ENCODE results near the gene PPME1. TPM values are rescaled to one million over a fixed set of nuclear protein-coding genes. Genes with fewer than 3 reads are reported as not detected.

PPME1 gene
- polyA plus RNA-seq, 3 donors from 2014 or later: 8.3 to 14.9 (median 14.1) TPM

DNA sequence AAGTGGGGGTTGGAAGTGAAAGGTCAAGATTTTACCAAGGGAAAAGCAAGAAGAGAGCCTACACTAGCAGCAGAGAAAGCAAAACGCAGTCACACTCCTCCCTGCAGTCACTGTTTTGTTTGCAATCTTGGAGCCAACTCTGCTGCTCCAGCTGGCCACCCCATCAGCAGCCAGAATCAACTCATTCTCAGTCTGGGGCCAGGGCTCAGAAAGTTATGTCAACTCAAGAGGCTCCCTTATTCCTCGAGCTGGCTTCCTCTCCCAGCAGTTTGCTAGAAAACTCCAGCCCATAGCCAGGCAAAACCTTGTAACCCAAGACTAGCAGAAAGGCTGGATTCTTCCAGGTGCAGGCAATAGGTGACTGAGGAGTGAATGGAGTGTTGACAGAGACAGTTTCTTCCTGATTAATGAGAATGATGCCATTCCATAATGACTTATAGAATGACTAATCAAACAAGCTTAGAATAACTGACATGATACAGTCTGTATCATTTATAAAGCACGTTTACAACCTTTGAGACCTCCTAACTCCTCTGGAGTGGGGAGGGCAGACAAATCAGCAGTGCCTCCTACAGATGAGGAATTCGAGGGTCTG, 87.0 kb downstream of the PPME1 start:
- peaks cover 0 to 6% of the 10 kb centered on the region in 2 donors for H3K4me1 Mint-ChIP-seq
- no peak for DNase-seq
- no peaks in the 10 kb centered on the region for H3K9me3 Mint-ChIP-seq
- no peak overlapping the region for H3K4me3 Mint-ChIP-seq
- peaks cover 4 to 23% (median 15%) of the 10 kb centered on the region in 3 donors for H3K36me3 Mint-ChIP-seq
- peaks cover 2 to 10% (median 2%) of the 10 kb centered on the region in 3 donors for H3K27me3 Mint-ChIP-seq (ENCODE audit: low read depth in 3 of 3)
- H3K27ac Mint-ChIP-seq: no peak overlapping the region

DNA sequence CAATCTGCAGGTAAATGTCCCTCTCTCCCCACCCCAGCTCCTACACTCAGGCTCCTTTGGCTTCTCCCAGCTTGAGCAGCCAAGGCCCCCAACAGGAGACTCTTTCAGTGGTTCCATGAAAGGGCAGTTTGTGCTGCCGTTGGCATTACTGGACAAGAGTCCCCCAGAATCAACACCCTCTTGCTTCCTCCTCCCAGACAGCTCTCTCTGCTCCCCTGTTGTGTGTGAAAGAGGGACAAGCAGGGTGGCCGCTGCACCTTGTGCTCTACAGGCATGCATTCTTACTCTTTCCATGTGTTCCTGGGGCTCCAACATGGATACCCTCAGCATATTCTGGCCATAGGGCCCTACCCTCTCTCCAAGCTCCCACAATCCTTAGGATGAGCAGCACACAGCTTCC, 91.6 kb downstream of the PPME1 start:
- H3K27ac Mint-ChIP-seq: no peak overlapping the region
- no peaks in the 10 kb centered on the region for H3K36me3 Mint-ChIP-seq
- no peak for DNase-seq
- H3K4me1 Mint-ChIP-seq: no peaks in the 10 kb centered on the region
- H3K4me3 Mint-ChIP-seq: no peak overlapping the region
- H3K9me3 Mint-ChIP-seq: no peaks in the 10 kb centered on the region
- H3K27me3 Mint-ChIP-seq (ENCODE audit: low read depth in 3 of 3): peaks cover 2 to 15% (median 3%) of the 10 kb centered on the region in 3 donors

DNA sequence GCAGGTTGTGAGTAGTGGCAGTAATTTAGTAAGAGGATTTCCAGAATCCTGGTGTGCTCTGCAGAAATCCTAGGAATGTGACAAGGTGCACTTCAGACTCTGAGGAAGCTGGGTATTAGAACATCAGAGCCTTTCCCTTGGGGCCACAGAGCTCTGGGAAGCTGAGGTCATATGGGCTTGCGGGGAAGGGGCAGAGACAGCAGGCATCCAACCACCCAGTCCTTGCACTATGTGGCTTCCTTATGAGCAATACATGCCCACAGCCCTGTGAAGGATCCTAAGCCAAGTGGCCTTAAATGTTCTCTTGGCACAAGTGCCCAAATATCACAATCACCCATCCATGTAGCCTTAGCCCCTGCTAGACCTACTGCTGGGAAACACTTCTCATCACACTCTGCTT, 94.2 kb downstream of the PPME1 start:
- no peak for DNase-seq

DNA sequence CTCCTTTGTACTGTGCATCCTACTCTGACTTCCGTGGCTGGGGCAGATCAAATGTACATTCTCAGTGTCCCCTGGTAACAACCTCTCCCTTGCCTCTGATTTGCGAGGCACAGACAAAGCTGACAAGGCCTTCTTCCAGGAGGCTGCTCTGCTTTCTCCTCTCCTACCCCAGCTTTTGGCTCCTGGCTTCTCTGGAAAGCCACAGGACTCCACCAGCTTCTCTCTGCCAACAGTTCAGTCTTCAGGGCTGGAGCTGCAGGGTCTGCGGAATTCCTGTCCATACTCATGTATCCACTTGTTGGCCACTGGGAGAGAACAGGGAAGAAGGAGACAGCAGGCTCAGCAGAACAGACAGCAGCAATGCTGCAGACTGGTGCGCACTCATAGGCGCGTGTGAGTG, 95.9 kb downstream of the PPME1 start:
- H3K4me3 Mint-ChIP-seq: no peak overlapping the region
- no peaks in the 10 kb centered on the region for H3K36me3 Mint-ChIP-seq
- peaks cover 2 to 12% (median 8%) of the 10 kb centered on the region in 3 donors for H3K27me3 Mint-ChIP-seq (ENCODE audit: low read depth in 3 of 3)
- no peak for DNase-seq
- H3K27ac Mint-ChIP-seq: no peak overlapping the region
- no peaks in the 10 kb centered on the region for H3K9me3 Mint-ChIP-seq
- H3K4me1 Mint-ChIP-seq: peaks cover 0 to 2% of the 10 kb centered on the region in 2 donors

More for the DNA sequence above, 94.2 kb downstream of the PPME1 start:
- Mint-ChIP-seq H3K4me1 (peaks cover 0 to 2% of the 10 kb centered on the region in 2 donors), H3K9me3 (no peaks in the 10 kb centered on the region), H3K27ac (no peak overlapping the region), H3K4me3 (no peak overlapping the region), H3K27me3 (ENCODE audit: low read depth in 3 of 3) (peaks cover 2 to 12% (median 3%) of the 10 kb centered on the region in 3 donors), H3K36me3 (no peaks in the 10 kb centered on the region)

DNA sequence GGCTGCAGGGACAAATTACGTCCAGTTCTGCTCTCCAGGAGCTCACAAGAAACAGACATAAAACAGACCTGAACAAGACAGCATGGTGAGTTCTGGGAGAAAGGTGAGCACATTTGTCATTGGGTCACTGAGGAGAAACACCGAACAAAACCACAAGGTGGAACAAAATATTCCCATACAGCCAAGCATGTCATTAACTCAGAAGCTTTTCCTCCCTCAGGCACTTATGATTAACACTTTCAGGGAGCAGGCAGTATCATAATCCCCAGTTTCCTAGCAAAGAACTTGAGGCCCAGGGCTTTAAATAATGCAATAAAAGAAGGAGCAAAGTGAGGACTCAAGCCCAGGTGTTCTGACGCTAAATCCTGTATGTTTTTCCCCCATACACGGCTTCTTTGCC, 97.4 kb downstream of the PPME1 start:
- no peak for DNase-seq
- no peak overlapping the region for H3K4me3 Mint-ChIP-seq
- H3K27ac Mint-ChIP-seq: no peak overlapping the region
- H3K27me3 Mint-ChIP-seq (ENCODE audit: low read depth in 3 of 3): peaks cover 0 to 8% (median 6%) of the 10 kb centered on the region in 3 donors
- H3K36me3 Mint-ChIP-seq: no peaks in the 10 kb centered on the region
- peaks cover 0 to 2% of the 10 kb centered on the region in 2 donors for H3K4me1 Mint-ChIP-seq
- no peaks in the 10 kb centered on the region for H3K9me3 Mint-ChIP-seq

DNA sequence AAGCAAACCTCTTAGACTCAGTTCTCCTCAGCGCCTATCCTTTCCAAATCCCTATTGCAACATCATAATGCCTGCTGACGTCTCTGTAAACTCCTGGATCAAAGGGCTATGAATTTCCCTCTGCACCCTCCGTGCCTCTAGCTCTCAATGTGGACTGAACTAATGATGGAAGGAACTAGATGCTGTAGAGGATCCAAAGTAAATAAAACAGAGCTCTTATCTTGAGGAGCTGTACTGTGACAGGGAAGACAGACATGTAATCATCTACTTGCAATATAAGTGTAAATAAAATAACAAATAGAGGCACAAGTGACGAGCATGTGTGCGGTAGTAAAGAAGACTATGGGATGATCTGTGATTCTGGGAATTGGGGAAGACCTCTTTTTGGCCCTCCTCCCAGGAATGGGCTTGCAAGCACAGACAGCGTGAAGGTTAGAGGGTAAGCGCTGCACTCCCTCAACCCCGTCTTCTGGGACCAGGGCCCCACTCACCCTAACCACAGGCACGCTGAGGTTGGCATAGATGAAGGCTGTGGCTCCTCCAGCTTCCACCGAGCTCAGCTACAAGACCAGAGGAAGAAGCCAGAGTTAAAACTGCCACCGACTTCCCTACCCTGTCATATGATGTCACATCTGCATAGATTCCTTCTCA, 98.2 kb downstream of the PPME1 start:
- H3K27ac Mint-ChIP-seq: no peak overlapping the region
- H3K36me3 Mint-ChIP-seq: no peaks in the 10 kb centered on the region
- no peak overlapping the region for H3K4me3 Mint-ChIP-seq

DNA sequence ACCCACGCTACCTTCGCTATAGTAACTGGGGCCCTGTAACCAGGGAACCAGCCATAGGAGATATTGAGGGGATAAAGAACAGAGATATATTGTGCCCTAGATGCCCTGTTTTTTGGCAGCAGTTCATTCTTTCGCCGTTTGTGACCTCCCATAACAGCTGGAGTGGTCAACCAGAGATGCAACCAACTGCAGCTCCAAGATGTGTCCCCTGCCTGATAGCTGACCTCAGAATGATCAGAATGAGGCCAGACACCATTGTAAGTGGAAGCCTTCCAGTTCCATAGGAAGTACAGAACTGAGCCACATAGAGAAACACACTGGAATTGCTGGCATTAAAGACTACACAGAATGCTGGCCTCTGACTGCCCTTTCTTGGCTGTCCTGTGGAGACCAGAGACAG, 101.2 kb downstream of the PPME1 start:
- H3K4me1 Mint-ChIP-seq: peaks cover 0 to 2% of the 10 kb centered on the region in 2 donors
- H3K27ac Mint-ChIP-seq: no peak overlapping the region
- H3K36me3 Mint-ChIP-seq: no peaks in the 10 kb centered on the region
- H3K9me3 Mint-ChIP-seq: no peaks in the 10 kb centered on the region
- H3K27me3 Mint-ChIP-seq (ENCODE audit: low read depth in 3 of 3): peaks cover 1 to 12% (median 7%) of the 10 kb centered on the region in 3 donors
- no peak for DNase-seq
- H3K4me3 Mint-ChIP-seq: no peak overlapping the region

More for the DNA sequence above, 98.2 kb downstream of the PPME1 start:
- peaks cover 1 to 10% (median 4%) of the 10 kb centered on the region in 3 donors for H3K27me3 Mint-ChIP-seq (ENCODE audit: low read depth in 3 of 3)
- DNase-seq: peak in 1 of 3 donors; percentile 8
- no peaks in the 10 kb centered on the region for H3K9me3 Mint-ChIP-seq
- peaks cover 0 to 2% of the 10 kb centered on the region in 2 donors for H3K4me1 Mint-ChIP-seq

DNA sequence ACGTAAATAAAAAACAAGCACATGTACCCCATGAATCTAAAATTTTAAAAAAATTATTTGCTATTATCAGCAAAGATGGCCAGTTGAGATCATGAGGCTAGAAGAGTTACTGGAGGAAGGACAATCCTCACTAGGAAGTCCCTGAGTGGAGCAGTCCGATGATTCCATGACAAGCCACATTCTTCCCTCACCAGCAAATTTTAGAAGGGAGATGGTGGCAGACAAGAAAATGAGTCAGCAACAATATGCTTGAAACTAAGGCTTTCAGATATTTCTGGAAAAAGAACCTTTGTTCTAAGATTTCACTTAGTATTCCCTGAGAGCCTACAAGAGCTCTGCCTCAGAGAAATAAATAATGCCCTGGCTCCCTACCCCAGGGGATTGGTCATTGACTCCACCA, 105.5 kb downstream of the PPME1 start:
- H3K27ac Mint-ChIP-seq: no peak overlapping the region
- no peak overlapping the region for H3K4me3 Mint-ChIP-seq
- no peaks in the 10 kb centered on the region for H3K9me3 Mint-ChIP-seq
- H3K4me1 Mint-ChIP-seq: no peaks in the 10 kb centered on the region
- H3K27me3 Mint-ChIP-seq (ENCODE audit: low read depth in 3 of 3): peaks cover 1 to 7% (median 4%) of the 10 kb centered on the region in 3 donors
- no peaks in the 10 kb centered on the region for H3K36me3 Mint-ChIP-seq
- no peak for DNase-seq

DNA sequence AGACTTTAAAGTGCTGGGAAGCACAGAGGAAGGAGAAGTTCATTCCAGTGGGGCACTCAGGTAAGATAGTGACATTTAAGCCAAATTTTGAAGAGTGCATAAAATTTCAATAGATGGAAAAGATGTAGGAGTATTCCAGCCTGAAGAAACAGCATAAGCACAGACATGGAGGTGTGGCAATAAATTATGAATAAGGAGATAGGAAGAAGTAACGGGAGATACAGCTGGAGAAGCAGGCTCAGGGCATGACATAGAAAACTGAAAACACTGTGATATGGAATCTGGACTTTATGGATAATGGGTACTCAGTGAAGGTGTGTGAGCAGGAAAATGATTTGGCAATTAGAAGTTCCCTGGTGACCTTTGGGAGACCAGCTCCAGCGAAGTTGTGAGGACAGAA, 107.0 kb downstream of the PPME1 start:
- no peaks in the 10 kb centered on the region for H3K36me3 Mint-ChIP-seq
- no peaks in the 10 kb centered on the region for H3K9me3 Mint-ChIP-seq
- no peak for DNase-seq
- no peak overlapping the region for H3K27ac Mint-ChIP-seq
- H3K27me3 Mint-ChIP-seq (ENCODE audit: low read depth in 3 of 3): peaks cover 1 to 6% (median 4%) of the 10 kb centered on the region in 3 donors
- no peak overlapping the region for H3K4me3 Mint-ChIP-seq
- H3K4me1 Mint-ChIP-seq: no peaks in the 10 kb centered on the region

DNA sequence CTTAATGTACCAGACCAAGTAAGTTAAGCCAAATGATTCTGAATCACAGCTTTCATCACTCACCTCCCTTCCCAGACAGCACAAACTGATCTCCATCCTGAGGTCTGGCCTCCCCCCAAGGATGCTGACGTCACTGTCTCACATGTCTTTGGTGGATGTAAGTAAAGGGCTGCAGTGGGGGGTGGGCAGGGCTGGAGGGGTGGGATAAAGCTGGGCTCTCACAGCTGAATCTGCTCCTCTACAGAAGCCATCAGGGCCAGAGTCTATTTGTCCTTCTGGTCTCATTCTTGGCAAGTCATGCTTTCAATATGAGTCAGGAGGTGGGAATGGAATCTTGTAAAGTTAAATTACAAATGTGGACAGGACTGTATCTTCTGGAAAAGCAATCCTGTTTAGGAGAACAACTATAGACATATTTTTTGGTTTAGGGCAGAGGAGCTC, 107.7 kb downstream of the PPME1 start:
- Mint-ChIP-seq H3K9me3 (no peaks in the 10 kb centered on the region), H3K27me3 (ENCODE audit: low read depth in 3 of 3) (peaks cover 1 to 6% (median 4%) of the 10 kb centered on the region in 3 donors), H3K4me1 (no peaks in the 10 kb centered on the region), H3K36me3 (no peaks in the 10 kb centered on the region), H3K4me3 (no peak overlapping the region), H3K27ac (no peak overlapping the region)
- no peak for DNase-seq

DNA sequence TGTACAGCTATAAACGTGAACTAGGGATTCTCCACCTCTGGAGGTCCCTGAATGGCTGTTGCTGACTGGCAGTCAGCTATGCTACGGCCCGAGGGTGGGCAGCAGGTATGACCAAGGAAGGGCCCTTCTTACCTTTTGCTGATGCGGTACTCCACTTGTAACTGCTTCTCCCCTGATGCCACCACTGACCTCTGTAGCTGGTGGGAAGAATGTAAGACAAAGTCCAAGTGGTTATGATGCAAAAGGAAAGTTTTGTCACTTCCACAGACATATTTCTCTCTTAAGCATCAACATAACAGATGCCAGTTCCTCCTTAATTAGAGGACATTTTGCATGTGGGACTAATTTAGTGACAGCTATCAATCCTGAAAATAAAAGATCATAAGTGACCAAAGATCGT, 108.2 kb downstream of the PPME1 start:
- no peak for DNase-seq
- Mint-ChIP-seq H3K36me3 (no peaks in the 10 kb centered on the region), H3K27me3 (ENCODE audit: low read depth in 3 of 3) (peaks cover 0 to 6% (median 3%) of the 10 kb centered on the region in 3 donors), H3K9me3 (no peaks in the 10 kb centered on the region), H3K4me3 (no peak overlapping the region), H3K4me1 (no peaks in the 10 kb centered on the region), H3K27ac (no peak overlapping the region)

DNA sequence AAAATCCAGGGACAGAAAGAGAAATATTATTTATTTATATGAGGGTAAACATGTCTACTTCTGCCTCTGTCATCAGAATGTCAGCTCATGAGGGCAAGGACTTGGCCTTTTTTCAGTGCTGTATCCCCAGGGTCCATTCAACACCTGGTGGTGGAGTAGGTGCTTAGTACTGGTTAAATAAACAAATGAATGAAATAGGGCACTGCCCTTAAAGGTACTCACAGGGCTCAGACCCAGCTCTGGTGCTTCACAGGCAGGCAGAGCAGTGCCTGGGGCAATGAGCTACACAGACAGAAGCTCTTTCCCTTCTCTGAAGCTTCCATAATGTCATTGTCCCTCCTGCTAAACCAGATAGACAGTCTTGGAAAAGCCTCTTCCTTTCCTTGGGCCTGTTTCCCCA, 109.4 kb downstream of the PPME1 start:
- H3K9me3 Mint-ChIP-seq: no peaks in the 10 kb centered on the region
- H3K27me3 Mint-ChIP-seq (ENCODE audit: low read depth in 3 of 3): peaks cover 3 to 6% (median 4%) of the 10 kb centered on the region in 3 donors
- no peak overlapping the region for H3K4me3 Mint-ChIP-seq
- no peaks in the 10 kb centered on the region for H3K36me3 Mint-ChIP-seq
- DNase-seq: no peak
- no peak overlapping the region for H3K27ac Mint-ChIP-seq
- H3K4me1 Mint-ChIP-seq: no peaks in the 10 kb centered on the region

DNA sequence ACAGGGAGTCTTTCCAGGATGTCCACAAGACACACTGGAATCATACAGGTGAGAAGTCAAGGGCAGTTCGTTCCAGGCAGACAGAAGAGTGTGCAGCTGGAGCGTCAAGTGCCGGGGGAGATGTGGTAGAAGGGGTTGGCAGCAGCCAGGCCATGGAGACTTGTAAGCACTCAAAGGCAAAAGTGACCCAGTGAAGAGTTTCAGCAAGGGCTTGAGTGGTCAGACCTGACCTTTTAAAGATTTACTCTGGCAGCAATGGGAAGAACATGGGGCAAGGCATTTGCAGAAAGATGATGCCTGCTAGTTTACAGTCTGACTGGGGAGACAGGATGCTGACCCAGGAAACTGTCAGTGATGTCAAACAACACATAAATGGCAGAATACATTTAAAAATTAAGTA, 111.3 kb downstream of the PPME1 start:
- H3K36me3 Mint-ChIP-seq: no peaks in the 10 kb centered on the region
- no peak overlapping the region for H3K4me3 Mint-ChIP-seq
- H3K4me1 Mint-ChIP-seq: no peaks in the 10 kb centered on the region
- peaks cover 0 to 6% (median 6%) of the 10 kb centered on the region in 3 donors for H3K27me3 Mint-ChIP-seq (ENCODE audit: low read depth in 3 of 3)
- no peak overlapping the region for H3K27ac Mint-ChIP-seq
- no peak for DNase-seq
- H3K9me3 Mint-ChIP-seq: no peaks in the 10 kb centered on the region

DNA sequence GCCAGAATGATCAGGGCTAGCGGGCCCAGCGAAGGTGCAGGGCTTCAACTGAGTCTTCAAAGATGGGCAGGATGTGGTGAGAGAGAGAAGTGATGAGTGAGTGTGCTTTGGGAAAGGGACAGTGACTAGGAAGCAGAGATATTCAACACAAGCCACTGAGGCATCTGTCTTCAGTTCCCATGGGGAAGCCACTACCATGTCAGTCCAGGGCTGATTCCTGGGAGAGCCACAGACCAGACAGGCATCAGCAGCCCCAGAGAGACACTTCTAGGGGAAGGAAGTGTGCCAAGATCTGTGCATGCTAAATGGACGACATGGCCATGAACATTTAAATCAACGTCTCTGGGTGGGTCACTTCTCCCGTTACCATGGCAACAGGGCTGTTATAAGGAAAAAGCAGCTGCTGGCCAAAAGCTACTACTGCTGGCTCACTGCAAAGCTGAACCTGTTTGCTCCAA, 111.9 kb downstream of the PPME1 start:
- peaks cover 0 to 6% (median 6%) of the 10 kb centered on the region in 3 donors for H3K27me3 Mint-ChIP-seq (ENCODE audit: low read depth in 3 of 3)
- no peaks in the 10 kb centered on the region for H3K9me3 Mint-ChIP-seq
- DNase-seq: no peak
- H3K27ac Mint-ChIP-seq: no peak overlapping the region
- H3K4me1 Mint-ChIP-seq: no peaks in the 10 kb centered on the region
- H3K36me3 Mint-ChIP-seq: no peaks in the 10 kb centered on the region
- no peak overlapping the region for H3K4me3 Mint-ChIP-seq
